ENCODE results near the gene FAH. TPM values are rescaled to one million over a fixed set of nuclear protein-coding genes. Genes with fewer than 3 reads are reported as not detected.

The FAH gene
- total and polyA plus RNA-seq, 2 donors from 2014 or later = 34.7 to 121 TPM

DNA sequence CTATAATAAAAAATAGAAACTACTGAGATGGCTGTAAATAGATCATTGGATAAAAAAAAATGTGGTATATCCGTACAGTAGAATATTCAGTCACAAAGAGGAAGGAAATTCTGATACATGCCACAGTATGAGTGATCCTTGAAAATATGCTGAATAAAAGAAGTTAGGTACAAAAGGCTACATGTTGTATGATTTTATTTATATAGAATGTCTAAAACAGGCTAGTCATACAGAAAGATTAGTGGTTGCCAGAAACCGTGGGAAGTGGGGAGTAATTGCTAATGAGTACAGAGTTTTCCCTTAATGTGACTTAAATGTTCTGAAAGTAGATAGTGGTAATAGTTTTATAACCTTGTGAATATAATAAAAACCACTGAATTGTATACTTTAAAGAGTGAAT lies 24.9 kb upstream of the FAH start:
- H3K27me3 ChIP-seq (ENCODE audit: control insufficient read depth, insufficient read depth, low read length) = no peaks in the 10 kb centered on the region
- DNase-seq (no peak), FAIRE-seq (no peak)
- H3K4me3 ChIP-seq (ENCODE audit: low read length in 3 of 3) = no peak overlapping the region
- H3K27ac ChIP-seq (ENCODE audit: low read depth in 2 of 2, low read length in 2 of 2) = no peak overlapping the region
- H3K9ac ChIP-seq (ENCODE audit: low read length in 3 of 3) = no peak overlapping the region
- TF ChIP-seq, protein P1, sequence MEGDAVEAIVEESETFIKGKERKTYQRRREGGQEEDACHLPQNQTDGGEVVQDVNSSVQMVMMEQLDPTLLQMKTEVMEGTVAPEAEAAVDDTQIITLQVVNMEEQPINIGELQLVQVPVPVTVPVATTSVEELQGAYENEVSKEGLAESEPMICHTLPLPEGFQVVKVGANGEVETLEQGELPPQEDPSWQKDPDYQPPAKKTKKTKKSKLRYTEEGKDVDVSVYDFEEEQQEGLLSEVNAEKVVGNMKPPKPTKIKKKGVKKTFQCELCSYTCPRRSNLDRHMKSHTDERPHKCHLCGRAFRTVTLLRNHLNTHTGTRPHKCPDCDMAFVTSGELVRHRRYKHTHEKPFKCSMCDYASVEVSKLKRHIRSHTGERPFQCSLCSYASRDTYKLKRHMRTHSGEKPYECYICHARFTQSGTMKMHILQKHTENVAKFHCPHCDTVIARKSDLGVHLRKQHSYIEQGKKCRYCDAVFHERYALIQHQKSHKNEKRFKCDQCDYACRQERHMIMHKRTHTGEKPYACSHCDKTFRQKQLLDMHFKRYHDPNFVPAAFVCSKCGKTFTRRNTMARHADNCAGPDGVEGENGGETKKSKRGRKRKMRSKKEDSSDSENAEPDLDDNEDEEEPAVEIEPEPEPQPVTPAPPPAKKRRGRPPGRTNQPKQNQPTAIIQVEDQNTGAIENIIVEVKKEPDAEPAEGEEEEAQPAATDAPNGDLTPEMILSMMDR (IDR thresholded peaks at IDR 0.05; ENCODE audit: borderline replicate concordance, extremely low read depth, insufficient read depth) = no peak
- no peaks in the 10 kb centered on the region for H3K4me1 ChIP-seq (ENCODE audit: control insufficient read depth in 2 of 3, insufficient read depth in 2 of 3, low read depth in 1 of 3, low read length in 3 of 3)
- no peaks in the 10 kb centered on the region for H3K9me3 ChIP-seq (ENCODE audit: control insufficient read depth in 2 of 3, insufficient read depth in 1 of 3, low read length in 3 of 3)
- intact Hi-C loops (cut with DNase I) = no loop called here
- H3K36me3 ChIP-seq (ENCODE audit: control insufficient read depth in 2 of 3, insufficient read depth in 3 of 3, low read length in 3 of 3) = peaks cover 0 to 11% (median 5%) of the 10 kb centered on the region in 3 donors

DNA sequence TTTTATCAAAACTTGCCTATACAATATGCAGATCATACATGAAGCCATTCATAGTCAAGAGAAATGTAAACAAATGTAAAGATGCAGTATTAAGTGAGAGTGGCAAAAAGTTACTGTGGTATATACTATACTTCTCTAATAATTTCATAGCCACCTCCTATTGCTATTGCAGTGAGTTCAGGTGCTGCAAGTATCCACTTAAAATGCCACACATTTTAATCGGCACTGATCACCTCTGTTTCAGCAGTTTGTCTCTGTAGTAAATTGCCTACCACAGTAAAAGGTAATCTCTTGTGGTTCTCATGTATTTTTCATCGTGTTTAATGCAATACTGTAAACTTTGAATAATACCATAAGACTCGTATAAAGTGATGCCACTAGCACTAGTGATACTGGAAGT lies 20.4 kb upstream of the FAH start:
- no peaks in the 10 kb centered on the region for H3K4me1 ChIP-seq (ENCODE audit: control insufficient read depth in 2 of 3, insufficient read depth in 2 of 3, low read depth in 1 of 3, low read length in 3 of 3)
- no peak overlapping the region for H3K9ac ChIP-seq (ENCODE audit: low read length in 3 of 3)
- H3K27ac ChIP-seq (ENCODE audit: low read depth in 2 of 2, low read length in 2 of 2) = no peak overlapping the region
- no peaks in the 10 kb centered on the region for H3K27me3 ChIP-seq (ENCODE audit: control insufficient read depth, insufficient read depth, low read length)
- intact Hi-C loops (cut with DNase I) = no loop called here
- no peak for DNase-seq
- FAIRE-seq = no peak
- TF ChIP-seq, protein P1 (IDR thresholded peaks at IDR 0.05; ENCODE audit: borderline replicate concordance, extremely low read depth, insufficient read depth) = no peak
- no peak overlapping the region for H3K4me3 ChIP-seq (ENCODE audit: low read length in 3 of 3)
- H3K9me3 ChIP-seq (ENCODE audit: control insufficient read depth in 2 of 3, insufficient read depth in 1 of 3, low read length in 3 of 3) = no peaks in the 10 kb centered on the region
- H3K36me3 ChIP-seq (ENCODE audit: control insufficient read depth in 2 of 3, insufficient read depth in 3 of 3, low read length in 3 of 3) = peaks cover 3 to 7% (median 4%) of the 10 kb centered on the region in 3 donors

DNA sequence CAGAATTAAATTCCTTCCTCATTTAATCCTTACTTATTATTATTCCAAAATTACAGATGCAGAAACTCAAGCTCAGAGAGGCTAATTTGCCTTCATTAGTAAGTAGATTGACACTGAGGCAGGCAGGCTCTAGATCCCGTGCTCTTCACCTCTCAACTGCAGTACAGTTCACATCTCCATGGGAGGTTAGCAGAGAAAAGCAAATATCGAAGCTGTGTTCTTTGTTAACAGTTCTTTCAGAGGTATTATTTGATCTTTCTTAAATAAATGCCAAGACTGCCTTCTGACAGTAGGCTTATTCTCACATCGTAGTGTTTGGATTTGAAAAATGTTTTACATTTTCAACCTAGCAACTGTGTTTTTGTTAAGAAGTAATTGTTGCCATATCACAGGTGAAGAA lies 15.9 kb upstream of the FAH start:
- Histone ChIP-seq H3K9me3 (ENCODE audit: control insufficient read depth in 2 of 3, insufficient read depth in 1 of 3, low read length in 3 of 3) (no peaks in the 10 kb centered on the region), H3K27ac (ENCODE audit: low read depth in 2 of 2, low read length in 2 of 2) (no peak overlapping the region), H3K4me3 (ENCODE audit: low read length in 3 of 3) (no peak overlapping the region), H3K9ac (ENCODE audit: low read length in 3 of 3) (no peak overlapping the region), H3K36me3 (ENCODE audit: control insufficient read depth in 2 of 3, insufficient read depth in 3 of 3, low read length in 3 of 3) (peaks cover 0 to 7% (median 3%) of the 10 kb centered on the region in 3 donors), H3K27me3 (ENCODE audit: control insufficient read depth, insufficient read depth, low read length) (no peaks in the 10 kb centered on the region), H3K4me1 (ENCODE audit: control insufficient read depth in 2 of 3, insufficient read depth in 2 of 3, low read depth in 1 of 3, low read length in 3 of 3) (no peaks in the 10 kb centered on the region)
- DNase-seq = no peak
- TF ChIP-seq, protein P1 (IDR thresholded peaks at IDR 0.05; ENCODE audit: borderline replicate concordance, extremely low read depth, insufficient read depth) = no peak
- FAIRE-seq = no peak
- intact Hi-C loops (cut with DNase I) = no loop called here

DNA sequence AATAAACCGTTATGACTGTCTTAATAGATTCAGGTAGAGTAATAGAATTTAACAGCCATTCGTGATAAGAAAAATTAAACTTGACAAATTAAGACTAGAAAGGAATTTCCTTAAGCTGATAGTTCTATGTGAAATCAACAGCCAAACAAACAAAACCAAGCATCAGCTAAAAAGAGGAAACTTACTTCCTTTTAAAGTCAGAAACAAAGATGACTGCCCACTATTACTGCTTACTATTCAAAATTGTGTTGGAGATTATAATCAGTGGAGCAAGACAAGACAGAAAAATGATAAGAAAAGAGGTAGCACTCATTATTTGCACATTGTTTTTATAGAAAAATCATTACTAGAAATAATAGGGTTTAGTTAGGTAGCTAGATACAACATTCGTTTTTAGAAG lies 13.8 kb upstream of the FAH start:
- Histone ChIP-seq H3K9me3 (ENCODE audit: control insufficient read depth in 2 of 3, insufficient read depth in 1 of 3, low read length in 3 of 3) (no peaks in the 10 kb centered on the region), H3K27me3 (ENCODE audit: control insufficient read depth, insufficient read depth, low read length) (no peaks in the 10 kb centered on the region), H3K9ac (ENCODE audit: low read length in 3 of 3) (no peak overlapping the region), H3K27ac (ENCODE audit: low read depth in 2 of 2, low read length in 2 of 2) (no peak overlapping the region), H3K36me3 (ENCODE audit: control insufficient read depth in 2 of 3, insufficient read depth in 3 of 3, low read length in 3 of 3) (peaks cover 0 to 5% (median 0%) of the 10 kb centered on the region in 3 donors), H3K4me1 (ENCODE audit: control insufficient read depth in 2 of 3, insufficient read depth in 2 of 3, low read depth in 1 of 3, low read length in 3 of 3) (no peaks in the 10 kb centered on the region), H3K4me3 (ENCODE audit: low read length in 3 of 3) (no peak overlapping the region)
- FAIRE-seq (no peak), DNase-seq (no peak)
- intact Hi-C loops (cut with DNase I) = no loop called here
- TF ChIP-seq, protein P1 (IDR thresholded peaks at IDR 0.05; ENCODE audit: borderline replicate concordance, extremely low read depth, insufficient read depth) = no peak

Measured in kidney (tissue), 14 donors.